Liver (tissue), 9 donors: Measurements from ENCODE around the gene CELF5. TPM values are rescaled to one million over a fixed set of nuclear protein-coding genes. Genes with fewer than 3 reads are reported as not detected.
"Not testable (repeated sequence)": the region's sequence is repeated elsewhere in the genome, so short reads cannot be mapped to it uniquely, and the experiment has no call there.

ENCODE experiments used
- DNase-seq: peaks from one replicate; pipeline ENCODE4 v3.0.0-alpha.2; 2017; ENCODE audit warnings: low spot score
- H3K27ac ChIP-seq, 2 donors: one replicate each; pipeline ENCODE4 v1.7.0; 2013; ENCODE audit warnings: inconsistent platforms in 2 of 2, low read length in 2 of 2, control low read depth in 1 of 2, low read depth in 1 of 2, mild to moderate bottlenecking in 1 of 2
- H3K27me3 ChIP-seq, 4 donors: one replicate each; pipeline versions ENCODE4 v1.6.1 to v1.7.0; 2013; ENCODE audit warnings: low read length in 3 of 4, inconsistent platforms in 1 of 4, mild to moderate bottlenecking in 1 of 4, moderate library complexity in 1 of 4; ENCODE audit not compliant: control insufficient read depth in 4 of 4, insufficient read depth in 4 of 4
- H3K36me3 ChIP-seq, 4 donors: one replicate each; pipeline versions ENCODE4 v1.6.1 to v1.7.0; 2013; ENCODE audit warnings: low read length in 3 of 4, mild to moderate bottlenecking in 3 of 4, low read depth in 1 of 4, moderate library complexity in 1 of 4; ENCODE audit not compliant: control insufficient read depth in 4 of 4, insufficient read depth in 3 of 4
- H3K4me1 ChIP-seq, 4 donors: one replicate each; pipeline versions ENCODE4 v1.6.1 to v1.7.0; 2013; ENCODE audit warnings: low read length in 3 of 4, mild to moderate bottlenecking in 3 of 4, moderate library complexity in 1 of 4; ENCODE audit not compliant: control insufficient read depth in 4 of 4, insufficient read depth in 4 of 4
- H3K4me3 ChIP-seq, 3 donors: one replicate each; pipeline versions ENCODE4 v1.6.1 to v1.7.0; 2013; ENCODE audit warnings: low read length in 3 of 3, control low read depth in 1 of 3, low read depth in 1 of 3, mild to moderate bottlenecking in 1 of 3
- H3K9ac ChIP-seq, 2 donors: one replicate each; pipeline ENCODE4 v1.7.0; 2013; ENCODE audit warnings: low read length in 2 of 2, mild to moderate bottlenecking in 2 of 2, moderate library complexity in 2 of 2, control low read depth in 1 of 2, low read depth in 1 of 2
- H3K9me3 ChIP-seq, 4 donors: one replicate each; pipeline versions ENCODE4 v1.6.1 to v1.7.0; 2013; ENCODE audit warnings: low read length in 3 of 4; ENCODE audit not compliant: control insufficient read depth in 4 of 4
- EGR1 ChIP-seq, 2 donors: IDR thresholded peaks; 2 replicates each; pipeline ENCODE4 v1.6.1; 2016 to 2018; ENCODE audit warnings: antibody characterized with exemption in 2 of 2, low read depth in 2 of 2
- FOXA1 ChIP-seq: IDR thresholded peaks from 2 replicates; pipeline ENCODE4 v1.6.1; 2016; ENCODE audit warnings: antibody characterized with exemption
- FOXA2 ChIP-seq: IDR thresholded peaks from 2 replicates; pipeline ENCODE4 v1.6.1; 2016; ENCODE audit warnings: antibody characterized with exemption
- GABPA ChIP-seq, 2 donors: IDR thresholded peaks in 1 of 2; conservative IDR thresholded peaks in 1 of 2; 2 replicates each; pipeline ENCODE4 v1.6.1; 2016; ENCODE audit warnings: antibody characterized with exemption in 2 of 2, mild to moderate bottlenecking in 1 of 2, moderate library complexity in 1 of 2
- HNF4A ChIP-seq, 2 donors: conservative IDR thresholded peaks; 2 replicates each; pipeline ENCODE4 v1.6.1; 2016; ENCODE audit warnings: antibody characterized with exemption in 2 of 2, mild to moderate bottlenecking in 2 of 2
- HNF4G ChIP-seq: IDR thresholded peaks from 2 replicates; pipeline ENCODE4 v1.6.1; 2016; ENCODE audit warnings: antibody characterized with exemption
- JUND ChIP-seq, 2 donors: IDR thresholded peaks; 2 replicates each; pipeline ENCODE4 v1.6.1; 2016; ENCODE audit warnings: antibody characterized with exemption in 2 of 2
- NR2F2 ChIP-seq: IDR thresholded peaks from 2 replicates; pipeline ENCODE4 v1.6.1; 2016; ENCODE audit warnings: antibody characterized with exemption
- RAD21 ChIP-seq, 2 donors: IDR thresholded peaks; 2 replicates each; pipeline ENCODE4 v1.6.1; 2016; ENCODE audit warnings: antibody characterized with exemption in 2 of 2, mild to moderate bottlenecking in 2 of 2
- RXRA ChIP-seq, 2 donors: IDR thresholded peaks; 2 replicates each; pipeline ENCODE4 v1.6.1; 2017 to 2018; ENCODE audit warnings: antibody characterized with exemption in 2 of 2, mild to moderate bottlenecking in 1 of 2
- SP1 ChIP-seq: IDR thresholded peaks from 2 replicates; pipeline ENCODE4 v1.6.1; 2018; ENCODE audit warnings: antibody characterized with exemption, mild to moderate bottlenecking
- TAF1 ChIP-seq: conservative IDR thresholded peaks from 2 replicates; pipeline ENCODE4 v1.6.1; 2016; ENCODE audit warnings: antibody characterized with exemption, mild to moderate bottlenecking
- YY1 ChIP-seq: IDR thresholded peaks from 2 replicates; pipeline ENCODE4 v1.6.1; 2016; ENCODE audit warnings: antibody characterized with exemption, mild to moderate bottlenecking
- WGBS: extraction: QIAGEN DNeasy Blood & Tissue Kit; methylation state at CpG from one replicate; pipeline ENCODE4 v1.1.7; 2013; 5-methylcytosine and 5-hydroxymethylcytosine counted together
- polyA plus RNA-seq, 2 donors: library from polyadenylated mRNA; stranded (reverse) in 1 of 2; unstranded in 1 of 2; fragments of 200-250 nt in 1 of 2; fragments of >200 nt in 1 of 2; fragmentation: Nextera tagmentation in 1 of 2; extraction: Ambion mirVana in 1 of 2; gene quantifications; one replicate each; pipeline versions ENCODE4 v1.2.1 to v1.2.3, GENCODE V29; 2013 to 2015
- total RNA-seq, 2 donors: library from RNA; depleted of rRNA; stranded (reverse); fragments of >200 nt; gene quantifications; one replicate each; pipeline ENCODE4 v1.2.3, GENCODE V29; 2014
- TF ChIP-seq, protein P1 (sequence below): fragments of 150-350 bp; IDR thresholded peaks from 2 replicates; pipeline ENCODE4 v1.5.1; 2017; ENCODE audit warnings: improper control_type of control experiment, low read depth, low read length; ENCODE audit not compliant: missing input control
- TF ChIP-seq, protein P2 (sequence below): IDR thresholded peaks from 2 replicates; pipeline ENCODE4 v1.6.1; 2016; ENCODE audit warnings: antibody characterized with exemption
- TF ChIP-seq, protein P3 (sequence below): IDR thresholded peaks from 2 replicates; pipeline ENCODE4 v1.6.1; 2016; ENCODE audit warnings: antibody characterized with exemption, mild to moderate bottlenecking
- TF ChIP-seq, protein P4 (sequence below): IDR thresholded peaks from 2 replicates; pipeline ENCODE4 v1.6.1; 2016; ENCODE audit warnings: antibody characterized with exemption
- TF ChIP-seq, protein P5 (sequence below): IDR thresholded peaks from 2 replicates; pipeline ENCODE4 v1.6.1; 2016; ENCODE audit warnings: antibody characterized with exemption
- donor health status: healthy.
- donor health status: healthy.
- donor health status: healthy.
- donor health status: healthy.
- donor health status: healthy.

Gene CELF5
- total and polyA plus RNA-seq, 4 donors = 0.06 to 0.50 (median 0.26) TPM

DNA sequence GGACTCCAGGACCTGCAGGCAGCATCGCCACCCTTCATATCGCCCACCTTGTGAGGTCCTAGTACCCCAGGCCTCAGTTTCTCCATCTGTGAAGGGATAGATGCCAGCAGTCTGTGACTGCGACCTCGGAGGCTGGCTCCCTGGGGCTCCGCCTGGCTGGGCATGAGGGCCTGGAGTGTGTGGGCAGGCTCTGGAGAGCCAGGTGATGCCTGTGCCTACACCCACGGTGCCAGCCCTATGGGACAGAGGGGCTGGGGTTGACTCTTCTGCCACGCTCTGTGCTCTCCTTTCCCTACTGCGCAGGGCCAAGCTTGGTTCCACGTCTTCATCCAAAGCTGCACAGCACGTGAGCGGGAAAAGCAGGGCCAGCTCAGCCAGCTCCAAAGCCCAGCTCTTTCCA lies 115.9 kb downstream of the CELF5 start:
- no peak overlapping the region for H3K4me3 ChIP-seq
- H3K27me3 ChIP-seq = no peaks in the 10 kb centered on the region
- no peak for DNase-seq
- H3K9ac ChIP-seq = no peak overlapping the region
- TF ChIP-seq HNF4G = no peak
- H3K4me1 ChIP-seq = peaks cover 26 to 51% (median 33%) of the 10 kb centered on the region in 4 donors
- no peaks in the 10 kb centered on the region for H3K36me3 ChIP-seq
- H3K9me3 ChIP-seq = no peaks in the 10 kb centered on the region
- WGBS = 83% methylated on average over 11 of the region's 11 CpGs
- peak overlapping the region; percentile 38 to 47 for H3K27ac ChIP-seq

DNA sequence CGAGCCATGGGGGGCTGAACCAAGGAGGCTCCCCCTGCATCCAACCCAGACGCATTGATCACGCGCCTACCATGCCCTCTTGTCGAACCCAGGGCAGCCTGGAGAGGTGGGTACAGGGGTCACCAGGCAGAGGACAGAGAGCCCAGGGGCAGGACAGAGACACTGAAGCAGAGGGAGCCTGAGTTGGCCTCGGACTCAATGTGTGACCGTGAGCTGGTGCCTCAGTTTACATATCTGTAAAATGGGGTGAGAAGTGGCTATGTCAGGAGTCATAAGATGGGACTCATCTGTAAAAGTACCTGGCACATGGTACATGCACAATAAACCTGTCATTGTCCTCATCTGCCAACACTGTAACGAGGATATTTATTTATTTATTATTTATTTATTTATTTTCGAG lies 117.8 kb downstream of the CELF5 start:
- WGBS = 80% methylated on average over 9 of the region's 9 CpGs
- TF ChIP-seq, protein P1, sequence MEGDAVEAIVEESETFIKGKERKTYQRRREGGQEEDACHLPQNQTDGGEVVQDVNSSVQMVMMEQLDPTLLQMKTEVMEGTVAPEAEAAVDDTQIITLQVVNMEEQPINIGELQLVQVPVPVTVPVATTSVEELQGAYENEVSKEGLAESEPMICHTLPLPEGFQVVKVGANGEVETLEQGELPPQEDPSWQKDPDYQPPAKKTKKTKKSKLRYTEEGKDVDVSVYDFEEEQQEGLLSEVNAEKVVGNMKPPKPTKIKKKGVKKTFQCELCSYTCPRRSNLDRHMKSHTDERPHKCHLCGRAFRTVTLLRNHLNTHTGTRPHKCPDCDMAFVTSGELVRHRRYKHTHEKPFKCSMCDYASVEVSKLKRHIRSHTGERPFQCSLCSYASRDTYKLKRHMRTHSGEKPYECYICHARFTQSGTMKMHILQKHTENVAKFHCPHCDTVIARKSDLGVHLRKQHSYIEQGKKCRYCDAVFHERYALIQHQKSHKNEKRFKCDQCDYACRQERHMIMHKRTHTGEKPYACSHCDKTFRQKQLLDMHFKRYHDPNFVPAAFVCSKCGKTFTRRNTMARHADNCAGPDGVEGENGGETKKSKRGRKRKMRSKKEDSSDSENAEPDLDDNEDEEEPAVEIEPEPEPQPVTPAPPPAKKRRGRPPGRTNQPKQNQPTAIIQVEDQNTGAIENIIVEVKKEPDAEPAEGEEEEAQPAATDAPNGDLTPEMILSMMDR = no peak
- TF ChIP-seq NR2F2 (no peak), YY1 (no peak), TAF1 (no peak), HNF4G (no peak), HNF4A (conservative IDR thresholded peaks at IDR 0.05) (no peak), GABPA (IDR thresholded peaks at IDR 0.05 in 1 of 2, conservative IDR thresholded peaks at IDR 0.05 in 1 of 2) (no peak), FOXA2 (no peak), RAD21 (IDR thresholded peaks at IDR 0.05) (no peak), SP1 (no peak), FOXA1 (no peak), JUND (IDR thresholded peaks at IDR 0.05) (no peak), RXRA (IDR thresholded peaks at IDR 0.05) (no peak), EGR1 (IDR thresholded peaks at IDR 0.05; ENCODE audit: low read depth in 2 of 2) (no peak)
- TF ChIP-seq, protein P2, sequence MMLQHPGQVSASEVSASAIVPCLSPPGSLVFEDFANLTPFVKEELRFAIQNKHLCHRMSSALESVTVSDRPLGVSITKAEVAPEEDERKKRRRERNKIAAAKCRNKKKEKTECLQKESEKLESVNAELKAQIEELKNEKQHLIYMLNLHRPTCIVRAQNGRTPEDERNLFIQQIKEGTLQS = no peak
- TF ChIP-seq, protein P3, sequence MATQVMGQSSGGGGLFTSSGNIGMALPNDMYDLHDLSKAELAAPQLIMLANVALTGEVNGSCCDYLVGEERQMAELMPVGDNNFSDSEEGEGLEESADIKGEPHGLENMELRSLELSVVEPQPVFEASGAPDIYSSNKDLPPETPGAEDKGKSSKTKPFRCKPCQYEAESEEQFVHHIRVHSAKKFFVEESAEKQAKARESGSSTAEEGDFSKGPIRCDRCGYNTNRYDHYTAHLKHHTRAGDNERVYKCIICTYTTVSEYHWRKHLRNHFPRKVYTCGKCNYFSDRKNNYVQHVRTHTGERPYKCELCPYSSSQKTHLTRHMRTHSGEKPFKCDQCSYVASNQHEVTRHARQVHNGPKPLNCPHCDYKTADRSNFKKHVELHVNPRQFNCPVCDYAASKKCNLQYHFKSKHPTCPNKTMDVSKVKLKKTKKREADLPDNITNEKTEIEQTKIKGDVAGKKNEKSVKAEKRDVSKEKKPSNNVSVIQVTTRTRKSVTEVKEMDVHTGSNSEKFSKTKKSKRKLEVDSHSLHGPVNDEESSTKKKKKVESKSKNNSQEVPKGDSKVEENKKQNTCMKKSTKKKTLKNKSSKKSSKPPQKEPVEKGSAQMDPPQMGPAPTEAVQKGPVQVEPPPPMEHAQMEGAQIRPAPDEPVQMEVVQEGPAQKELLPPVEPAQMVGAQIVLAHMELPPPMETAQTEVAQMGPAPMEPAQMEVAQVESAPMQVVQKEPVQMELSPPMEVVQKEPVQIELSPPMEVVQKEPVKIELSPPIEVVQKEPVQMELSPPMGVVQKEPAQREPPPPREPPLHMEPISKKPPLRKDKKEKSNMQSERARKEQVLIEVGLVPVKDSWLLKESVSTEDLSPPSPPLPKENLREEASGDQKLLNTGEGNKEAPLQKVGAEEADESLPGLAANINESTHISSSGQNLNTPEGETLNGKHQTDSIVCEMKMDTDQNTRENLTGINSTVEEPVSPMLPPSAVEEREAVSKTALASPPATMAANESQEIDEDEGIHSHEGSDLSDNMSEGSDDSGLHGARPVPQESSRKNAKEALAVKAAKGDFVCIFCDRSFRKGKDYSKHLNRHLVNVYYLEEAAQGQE = no peak
- TF ChIP-seq, protein P4, sequence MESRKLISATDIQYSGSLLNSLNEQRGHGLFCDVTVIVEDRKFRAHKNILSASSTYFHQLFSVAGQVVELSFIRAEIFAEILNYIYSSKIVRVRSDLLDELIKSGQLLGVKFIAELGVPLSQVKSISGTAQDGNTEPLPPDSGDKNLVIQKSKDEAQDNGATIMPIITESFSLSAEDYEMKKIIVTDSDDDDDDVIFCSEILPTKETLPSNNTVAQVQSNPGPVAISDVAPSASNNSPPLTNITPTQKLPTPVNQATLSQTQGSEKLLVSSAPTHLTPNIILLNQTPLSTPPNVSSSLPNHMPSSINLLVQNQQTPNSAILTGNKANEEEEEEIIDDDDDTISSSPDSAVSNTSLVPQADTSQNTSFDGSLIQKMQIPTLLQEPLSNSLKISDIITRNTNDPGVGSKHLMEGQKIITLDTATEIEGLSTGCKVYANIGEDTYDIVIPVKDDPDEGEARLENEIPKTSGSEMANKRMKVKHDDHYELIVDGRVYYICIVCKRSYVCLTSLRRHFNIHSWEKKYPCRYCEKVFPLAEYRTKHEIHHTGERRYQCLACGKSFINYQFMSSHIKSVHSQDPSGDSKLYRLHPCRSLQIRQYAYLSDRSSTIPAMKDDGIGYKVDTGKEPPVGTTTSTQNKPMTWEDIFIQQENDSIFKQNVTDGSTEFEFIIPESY = no peak
- TF ChIP-seq, protein P5, sequence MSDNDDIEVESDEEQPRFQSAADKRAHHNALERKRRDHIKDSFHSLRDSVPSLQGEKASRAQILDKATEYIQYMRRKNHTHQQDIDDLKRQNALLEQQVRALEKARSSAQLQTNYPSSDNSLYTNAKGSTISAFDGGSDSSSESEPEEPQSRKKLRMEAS = no peak
- no peak overlapping the region for H3K27ac ChIP-seq
- H3K9me3 ChIP-seq = no peaks in the 10 kb centered on the region
- no peaks in the 10 kb centered on the region for H3K36me3 ChIP-seq
- no peaks in the 10 kb centered on the region for H3K27me3 ChIP-seq
- H3K9ac ChIP-seq = no peak overlapping the region
- no peak overlapping the region for H3K4me3 ChIP-seq
- no peak for DNase-seq
- peaks cover 24 to 50% (median 32%) of the 10 kb centered on the region in 4 donors for H3K4me1 ChIP-seq

DNA sequence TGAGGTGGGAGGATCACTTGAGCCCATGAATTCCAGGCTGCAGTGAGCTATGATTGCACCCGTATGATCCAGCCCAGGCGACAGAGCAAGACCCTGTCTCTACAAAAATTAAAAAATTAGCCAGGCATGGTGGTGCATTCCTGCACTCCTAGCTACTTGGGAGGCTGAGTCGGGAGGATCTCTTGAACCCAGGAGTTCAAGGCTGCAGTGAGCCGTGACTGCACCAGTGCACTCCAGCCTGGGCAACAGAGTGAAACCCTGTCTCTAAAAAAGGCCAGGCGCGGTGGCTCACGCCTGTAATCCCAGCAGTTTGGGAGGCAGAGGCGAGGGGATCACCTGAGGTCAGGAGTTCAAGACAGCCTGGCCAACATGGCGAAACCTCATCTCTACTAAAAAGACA lies 118.5 kb downstream of the CELF5 start:
- not testable (repeated sequence) for DNase-seq
- Histone ChIP-seq H3K4me1 (peaks cover 20 to 46% (median 30%) of the 10 kb centered on the region in 4 donors), H3K27ac (peak overlapping the region; percentile 90 to 91)

More for the DNA sequence above, 118.5 kb downstream of the CELF5 start:
- not testable (repeated sequence) for H3K4me3 ChIP-seq, H3K36me3 ChIP-seq, H3K9me3 ChIP-seq, H3K27me3 ChIP-seq
- 79% methylated on average over 9 of the region's 9 CpGs for WGBS
- H3K9ac ChIP-seq = peak overlapping the region in 1 of 2 donors; percentile 43
